HG03442 (cell line): ENCODE measurements around the gene CDH3.
"Not testable (repeated sequence)": the region's sequence is repeated elsewhere in the genome, so short reads cannot be mapped to it uniquely, and the experiment has no call there.

Source experiments
- ATAC-seq: cut with Tn5 transposase; IDR thresholded peaks from one replicate; pipeline ENCODE4 v1.9.1; 2021; ENCODE audit warnings: mild to moderate bottlenecking, moderate library complexity; ENCODE audit not compliant: unreplicated experiment

CDH3 gene

GRCh38 chr16:68698091-68698490 lies 53.0 kb downstream of the CDH3 start:
- ATAC-seq: no peak

- no peak for ATAC-seq
These were observed 55.0 kb downstream of the CDH3 start for GRCh38 chr16:68700120-68700519.

- no peak for ATAC-seq
These were observed 55.7 kb downstream of the CDH3 start for GRCh38 chr16:68700831-68701230.

GRCh38 chr16:68704232-68704867 lies 59.2 kb downstream of the CDH3 start:
- no peak for ATAC-seq

- no peak for ATAC-seq
These were observed 62.4 kb downstream of the CDH3 start for GRCh38 chr16:68707340-68708152.

GRCh38 chr16:68710211-68710610 lies 65.1 kb downstream of the CDH3 start:
- no peak for ATAC-seq

GRCh38 chr16:68711421-68712139 lies 66.5 kb downstream of the CDH3 start:
- ATAC-seq: no peak

- no peak for ATAC-seq
These were observed 68.3 kb downstream of the CDH3 start for GRCh38 chr16:68713361-68713760.

- no peak for ATAC-seq
These were observed 70.4 kb downstream of the CDH3 start for GRCh38 chr16:68715471-68715870.

- not testable (repeated sequence) for ATAC-seq
These were observed 71.4 kb downstream of the CDH3 start for GRCh38 chr16:68716516-68716915.

GRCh38 chr16:68717684-68718083 lies 72.6 kb downstream of the CDH3 start:
- no peak for ATAC-seq

- ATAC-seq: no peak
These were observed 73.5 kb downstream of the CDH3 start for GRCh38 chr16:68718590-68718989.

GRCh38 chr16:68719993-68720489 lies 74.9 kb downstream of the CDH3 start:
- peak; percentile 83 for ATAC-seq

GRCh38 chr16:68722119-68723024 lies 77.3 kb downstream of the CDH3 start:
- ATAC-seq: no peak

- ATAC-seq: no peak
These were observed 79.7 kb downstream of the CDH3 start for GRCh38 chr16:68724797-68725196.

- ATAC-seq: no peak
These were observed 83.4 kb downstream of the CDH3 start for GRCh38 chr16:68728523-68728922.

GRCh38 chr16:68731637-68732036 lies 86.5 kb downstream of the CDH3 start:
- no peak for ATAC-seq

- ATAC-seq: no peak
These were observed 87.1 kb downstream of the CDH3 start for GRCh38 chr16:68732042-68732680.

- ATAC-seq: no peak
These were observed 87.8 kb downstream of the CDH3 start for GRCh38 chr16:68732741-68733399.

GRCh38 chr16:68733570-68733969 lies 88.5 kb downstream of the CDH3 start:
- no peak for ATAC-seq
